ENCODE data around the gene GATA2.

The GATA2 gene

GRCh38 chr3:128492671-128493569 is at the start of gene GATA2:
GATA2 (minus strand) TSS chr3:128493201; CDS start chr3:128487031, 6,170 bp downstream.
- DNase-seq (ENCODE audit: low spot score) = no peak

GRCh38 chr3:128541246-128541645 is 48.2 kb upstream of the GATA2 start:
- no peak for DNase-seq (ENCODE audit: low spot score)

GRCh38 chr3:128539376-128539775 is 46.4 kb upstream of the GATA2 start:
- DNase-seq (ENCODE audit: low spot score) = no peak

GRCh38 chr3:128537091-128537703 is 44.2 kb upstream of the GATA2 start:
- no peak for DNase-seq (ENCODE audit: low spot score)

GRCh38 chr3:128532012-128532983 is 39.3 kb upstream of the GATA2 start:
- DNase-seq (ENCODE audit: low spot score) = no peak

- DNase-seq (ENCODE audit: low spot score) = no peak
Observed at GRCh38 chr3:128524374-128525299, 31.6 kb upstream of the GATA2 start.

GRCh38 chr3:128523591-128523990 is 30.6 kb upstream of the GATA2 start:
- no peak for DNase-seq (ENCODE audit: low spot score)

GRCh38 chr3:128521715-128522114 is 28.7 kb upstream of the GATA2 start:
- DNase-seq (ENCODE audit: low spot score) = no peak

- no peak for DNase-seq (ENCODE audit: low spot score)
Observed at GRCh38 chr3:128518587-128519490, 25.8 kb upstream of the GATA2 start.

- DNase-seq (ENCODE audit: low spot score) = no peak
Observed at GRCh38 chr3:128517648-128518047, 24.6 kb upstream of the GATA2 start.

GRCh38 chr3:128515967-128516366 is 23.0 kb upstream of the GATA2 start:
- DNase-seq (ENCODE audit: low spot score) = no peak

GRCh38 chr3:128508852-128509251 is 15.9 kb upstream of the GATA2 start:
- no peak for DNase-seq (ENCODE audit: low spot score)

- DNase-seq (ENCODE audit: low spot score) = no peak
Observed at GRCh38 chr3:128506754-128507153, 13.8 kb upstream of the GATA2 start.

GRCh38 chr3:128505771-128506170 is 12.8 kb upstream of the GATA2 start:
- DNase-seq (ENCODE audit: low spot score) = no peak

GRCh38 chr3:128504963-128505730 is 12.1 kb upstream of the GATA2 start:
- no peak for DNase-seq (ENCODE audit: low spot score)

- DNase-seq (ENCODE audit: low spot score) = no peak
Observed at GRCh38 chr3:128504533-128504915, 11.5 kb upstream of the GATA2 start.

GRCh38 chr3:128503751-128504532 is 10.9 kb upstream of the GATA2 start:
- no peak for DNase-seq (ENCODE audit: low spot score)

- DNase-seq (ENCODE audit: low spot score) = no peak
Observed at GRCh38 chr3:128503164-128503651, 10.2 kb upstream of the GATA2 start.
